GM12878 (cell line): ENCODE measurements around the gene TC2N. TPM values are rescaled to one million over a fixed set of nuclear protein-coding genes. Genes with fewer than 3 reads are reported as not detected.

Source experiments
- ASH2L ChIP-seq: fragments of 300-600, 200-600 bp; sonication (generic); IDR thresholded peaks from 2 replicates; pipeline ENCODE4 v1.6.1; 2017; ENCODE audit warnings: low read depth, mild to moderate bottlenecking, borderline replicate concordance
- CREM ChIP-seq: IDR thresholded peaks from 2 replicates; pipeline ENCODE4 v1.6.1; 2014; ENCODE audit warnings: antibody characterized with exemption, low read depth
- KDM1A ChIP-seq: fragments of 200-600 bp; sonication (generic); IDR thresholded peaks from 2 replicates; pipeline ENCODE4 v1.6.1; 2016; ENCODE audit warnings: borderline replicate concordance
- MYC ChIP-seq: IDR thresholded peaks from 2 replicates; pipeline ENCODE4 v1.6.1; 2011; ENCODE audit warnings: mild to moderate bottlenecking, low read length, moderate library complexity, inconsistent platforms; ENCODE audit not compliant: insufficient read depth, insufficient replicate concordance, insufficient read length, severe bottlenecking
- NBN ChIP-seq: fragments of 450-650 bp; IDR thresholded peaks from 2 replicates; pipeline ENCODE4 v1.6.1; 2016
- PAX8 ChIP-seq: fragments of 450-650 bp; IDR thresholded peaks from 2 replicates; pipeline ENCODE4 v1.6.1; 2017; ENCODE audit warnings: mild to moderate bottlenecking, moderate library complexity
- RAD21 ChIP-seq: IDR thresholded peaks from 2 replicates; pipeline ENCODE4 v1.6.1; 2011; ENCODE audit warnings: mild to moderate bottlenecking, low read depth, low read length, moderate library complexity; ENCODE audit not compliant: insufficient read depth
- RAD51 ChIP-seq: fragments of 450-650 bp; IDR thresholded peaks from 2 replicates; pipeline ENCODE4 v1.6.1; 2016; ENCODE audit warnings: moderate library complexity, mild to moderate bottlenecking, inconsistent platforms
- RBBP5 ChIP-seq: fragments of 200-600 bp; sonication (generic); conservative IDR thresholded peaks from 2 replicates; pipeline ENCODE4 v1.6.1; 2016
- SPI1 ChIP-seq: IDR thresholded peaks from 2 replicates; pipeline ENCODE4 v1.6.1; 2011; ENCODE audit warnings: low read depth, mild to moderate bottlenecking, low read length, moderate library complexity, borderline replicate concordance; ENCODE audit not compliant: insufficient read depth
- SRF ChIP-seq, 2 experiments: IDR thresholded peaks; 2 replicates each; pipeline ENCODE4 v1.6.1; 2011; ENCODE audit warnings: low read depth in 2 of 2, low read length in 2 of 2, mild to moderate bottlenecking in 1 of 2, moderate library complexity in 1 of 2
- ZNF384 ChIP-seq: IDR thresholded peaks from 2 replicates; pipeline ENCODE4 v1.6.1; 2012; ENCODE audit warnings: low read depth, mild to moderate bottlenecking, low read length, improper control_type of control experiment, borderline replicate concordance
- ZSCAN29 ChIP-seq: fragments of 450-650 bp; IDR thresholded peaks from 2 replicates; pipeline ENCODE4 v1.6.1; 2017; ENCODE audit warnings: mild to moderate bottlenecking, moderate library complexity
- polyA plus RNA-seq, 11 experiments: library from polyadenylated mRNA; depleted of rRNA in 4 of 11; unstranded in 6 of 11; stranded (reverse) in 5 of 11; fragments of >200 nt; fragmentation: Nextera tagmentation in 4 of 11; fragmentation: Illumina TruSeq in 1 of 11; extraction: Ambion mirVana in 4 of 11; extraction: Trizol in 1 of 11; gene quantifications; 1 replicate in 1 of 11; 2 replicates in 10 of 11; pipeline versions ENCODE4 v1.2.1 to v1.2.3, GENCODE V29; 2011 to 2016; ENCODE audit warnings: inconsistent platforms in 2 of 11, missing spikeins in 2 of 11, low read depth in 1 of 11
- total RNA-seq, 4 experiments: library from RNA; depleted of rRNA in 3 of 4; stranded (reverse); fragments of >200 nt in 3 of 4; fragmentation: Illumina TruSeq in 1 of 4; extraction: Trizol in 1 of 4; gene quantifications; 2 replicates each; pipeline versions ENCODE4 v1.2.1 to v1.2.3, GENCODE V29; 2013 to 2021
- TF ChIP-seq, protein P1 (sequence below): fragments of 150-350 bp; IDR thresholded peaks from 2 replicates; pipeline ENCODE4 v1.6.1; 2016; ENCODE audit warnings: low read depth, low read length
- TF ChIP-seq, protein P2 (sequence below): fragments of 450-650 bp; IDR thresholded peaks from 2 replicates; pipeline ENCODE4 v1.6.1; 2016; ENCODE audit warnings: mild to moderate bottlenecking
- TF ChIP-seq, protein P3 (sequence below): IDR thresholded peaks from 2 replicates; pipeline ENCODE4 v1.6.1; 2011; ENCODE audit warnings: mild to moderate bottlenecking, low read depth, low read length, moderate library complexity; ENCODE audit not compliant: insufficient replicate concordance
- TF ChIP-seq, protein P4 (sequence below), 3 experiments: IDR thresholded peaks in 2 of 3; conservative IDR thresholded peaks in 1 of 3; 2 replicates each; pipeline ENCODE4 v1.5.1; 2011; ENCODE audit warnings: low read depth in 3 of 3, low read length in 3 of 3, mild to moderate bottlenecking in 3 of 3, control low read depth in 2 of 3, moderate library complexity in 2 of 3, inconsistent platforms in 1 of 3, mixed read lengths in 1 of 3; ENCODE audit not compliant: control insufficient read depth in 2 of 3, insufficient read depth in 1 of 3; ENCODE audit errors: extremely low read depth in 1 of 3

The TC2N gene
- total and polyA plus RNA-seq, 10 of the 15 experiments (the other 5 are each of a cell fraction or from before 2014, with no cell fraction given), result 0.15 to 1.6 (median 0.35) TPM

DNA sequence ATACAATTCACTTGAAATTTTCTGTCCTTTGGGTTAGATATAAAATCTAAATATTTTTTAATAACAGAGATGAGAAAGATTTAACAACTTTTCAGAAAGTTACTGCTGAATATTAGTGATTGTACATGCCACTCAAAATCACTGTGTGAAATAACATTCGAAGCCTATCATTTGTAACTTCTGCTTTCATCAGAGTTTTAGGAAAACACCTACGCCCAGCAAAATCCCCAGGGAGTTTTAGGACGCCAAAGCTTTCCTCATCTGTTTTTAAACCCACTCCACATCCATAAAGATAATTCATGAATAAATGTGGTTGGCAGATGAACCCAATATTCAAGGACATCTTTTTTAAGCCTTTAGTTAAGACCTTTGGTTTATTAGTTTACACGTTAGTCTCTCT is 23.9 kb downstream of the TC2N start (continued):
- TF ChIP-seq MYC (no peak), SRF (IDR thresholded peaks at IDR 0.05; ENCODE audit: low read depth in 2 of 2, low read length in 2 of 2) (no peak), ZNF384 (no peak), RBBP5 (no peak), RAD51 (no peak), SPI1 (no peak), KDM1A (no peak), RAD21 (no peak), ASH2L (no peak), CREM (0 out of 2 replicates have a peak, but pooled peaks have one; percentile 16), ZSCAN29 (no peak), PAX8 (no peak), NBN (no peak)
- TF ChIP-seq, protein P1, sequence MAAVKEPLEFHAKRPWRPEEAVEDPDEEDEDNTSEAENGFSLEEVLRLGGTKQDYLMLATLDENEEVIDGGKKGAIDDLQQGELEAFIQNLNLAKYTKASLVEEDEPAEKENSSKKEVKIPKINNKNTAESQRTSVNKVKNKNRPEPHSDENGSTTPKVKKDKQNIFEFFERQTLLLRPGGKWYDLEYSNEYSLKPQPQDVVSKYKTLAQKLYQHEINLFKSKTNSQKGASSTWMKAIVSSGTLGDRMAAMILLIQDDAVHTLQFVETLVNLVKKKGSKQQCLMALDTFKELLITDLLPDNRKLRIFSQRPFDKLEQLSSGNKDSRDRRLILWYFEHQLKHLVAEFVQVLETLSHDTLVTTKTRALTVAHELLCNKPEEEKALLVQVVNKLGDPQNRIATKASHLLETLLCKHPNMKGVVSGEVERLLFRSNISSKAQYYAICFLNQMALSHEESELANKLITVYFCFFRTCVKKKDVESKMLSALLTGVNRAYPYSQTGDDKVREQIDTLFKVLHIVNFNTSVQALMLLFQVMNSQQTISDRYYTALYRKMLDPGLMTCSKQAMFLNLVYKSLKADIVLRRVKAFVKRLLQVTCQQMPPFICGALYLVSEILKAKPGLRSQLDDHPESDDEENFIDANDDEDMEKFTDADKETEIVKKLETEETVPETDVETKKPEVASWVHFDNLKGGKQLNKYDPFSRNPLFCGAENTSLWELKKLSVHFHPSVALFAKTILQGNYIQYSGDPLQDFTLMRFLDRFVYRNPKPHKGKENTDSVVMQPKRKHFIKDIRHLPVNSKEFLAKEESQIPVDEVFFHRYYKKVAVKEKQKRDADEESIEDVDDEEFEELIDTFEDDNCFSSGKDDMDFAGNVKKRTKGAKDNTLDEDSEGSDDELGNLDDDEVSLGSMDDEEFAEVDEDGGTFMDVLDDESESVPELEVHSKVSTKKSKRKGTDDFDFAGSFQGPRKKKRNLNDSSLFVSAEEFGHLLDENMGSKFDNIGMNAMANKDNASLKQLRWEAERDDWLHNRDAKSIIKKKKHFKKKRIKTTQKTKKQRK, result no peak
- TF ChIP-seq, protein P2, sequence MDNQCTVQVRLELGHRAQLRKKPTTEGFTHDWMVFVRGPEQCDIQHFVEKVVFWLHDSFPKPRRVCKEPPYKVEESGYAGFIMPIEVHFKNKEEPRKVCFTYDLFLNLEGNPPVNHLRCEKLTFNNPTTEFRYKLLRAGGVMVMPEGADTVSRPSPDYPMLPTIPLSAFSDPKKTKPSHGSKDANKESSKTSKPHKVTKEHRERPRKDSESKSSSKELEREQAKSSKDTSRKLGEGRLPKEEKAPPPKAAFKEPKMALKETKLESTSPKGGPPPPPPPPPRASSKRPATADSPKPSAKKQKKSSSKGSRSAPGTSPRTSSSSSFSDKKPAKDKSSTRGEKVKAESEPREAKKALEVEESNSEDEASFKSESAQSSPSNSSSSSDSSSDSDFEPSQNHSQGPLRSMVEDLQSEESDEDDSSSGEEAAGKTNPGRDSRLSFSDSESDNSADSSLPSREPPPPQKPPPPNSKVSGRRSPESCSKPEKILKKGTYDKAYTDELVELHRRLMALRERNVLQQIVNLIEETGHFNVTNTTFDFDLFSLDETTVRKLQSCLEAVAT, result no peak
- TF ChIP-seq, protein P3, sequence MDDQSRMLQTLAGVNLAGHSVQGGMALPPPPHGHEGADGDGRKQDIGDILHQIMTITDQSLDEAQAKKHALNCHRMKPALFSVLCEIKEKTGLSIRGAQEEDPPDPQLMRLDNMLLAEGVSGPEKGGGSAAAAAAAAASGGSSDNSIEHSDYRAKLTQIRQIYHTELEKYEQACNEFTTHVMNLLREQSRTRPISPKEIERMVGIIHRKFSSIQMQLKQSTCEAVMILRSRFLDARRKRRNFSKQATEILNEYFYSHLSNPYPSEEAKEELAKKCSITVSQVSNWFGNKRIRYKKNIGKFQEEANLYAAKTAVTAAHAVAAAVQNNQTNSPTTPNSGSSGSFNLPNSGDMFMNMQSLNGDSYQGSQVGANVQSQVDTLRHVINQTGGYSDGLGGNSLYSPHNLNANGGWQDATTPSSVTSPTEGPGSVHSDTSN, result peak; percentile 23
- TF ChIP-seq, protein P4, sequence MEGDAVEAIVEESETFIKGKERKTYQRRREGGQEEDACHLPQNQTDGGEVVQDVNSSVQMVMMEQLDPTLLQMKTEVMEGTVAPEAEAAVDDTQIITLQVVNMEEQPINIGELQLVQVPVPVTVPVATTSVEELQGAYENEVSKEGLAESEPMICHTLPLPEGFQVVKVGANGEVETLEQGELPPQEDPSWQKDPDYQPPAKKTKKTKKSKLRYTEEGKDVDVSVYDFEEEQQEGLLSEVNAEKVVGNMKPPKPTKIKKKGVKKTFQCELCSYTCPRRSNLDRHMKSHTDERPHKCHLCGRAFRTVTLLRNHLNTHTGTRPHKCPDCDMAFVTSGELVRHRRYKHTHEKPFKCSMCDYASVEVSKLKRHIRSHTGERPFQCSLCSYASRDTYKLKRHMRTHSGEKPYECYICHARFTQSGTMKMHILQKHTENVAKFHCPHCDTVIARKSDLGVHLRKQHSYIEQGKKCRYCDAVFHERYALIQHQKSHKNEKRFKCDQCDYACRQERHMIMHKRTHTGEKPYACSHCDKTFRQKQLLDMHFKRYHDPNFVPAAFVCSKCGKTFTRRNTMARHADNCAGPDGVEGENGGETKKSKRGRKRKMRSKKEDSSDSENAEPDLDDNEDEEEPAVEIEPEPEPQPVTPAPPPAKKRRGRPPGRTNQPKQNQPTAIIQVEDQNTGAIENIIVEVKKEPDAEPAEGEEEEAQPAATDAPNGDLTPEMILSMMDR (IDR thresholded peaks at IDR 0.05 in 2 of 3, conservative IDR thresholded peaks at IDR 0.05 in 1 of 3; ENCODE audit: control insufficient read depth in 2 of 3, extremely low read depth in 1 of 3, insufficient read depth in 1 of 3, low read depth in 3 of 3, low read length in 3 of 3), result no peak
